ENCODE measurements around the gene ART1. TPM values are rescaled to one million over a fixed set of nuclear protein-coding genes. Genes with fewer than 3 reads are reported as not detected.

Gene ART1
- total RNA-seq, 1 donor from 2014 or later: not detected

GRCh38 chr11:3658252-3658651, 13.3 kb downstream of the ART1 start:
- no peaks in the 10 kb centered on the region for H3K4me1 Mint-ChIP-seq (ENCODE audit: low read depth, unreplicated experiment)
- no peak for FAIRE-seq

DNA sequence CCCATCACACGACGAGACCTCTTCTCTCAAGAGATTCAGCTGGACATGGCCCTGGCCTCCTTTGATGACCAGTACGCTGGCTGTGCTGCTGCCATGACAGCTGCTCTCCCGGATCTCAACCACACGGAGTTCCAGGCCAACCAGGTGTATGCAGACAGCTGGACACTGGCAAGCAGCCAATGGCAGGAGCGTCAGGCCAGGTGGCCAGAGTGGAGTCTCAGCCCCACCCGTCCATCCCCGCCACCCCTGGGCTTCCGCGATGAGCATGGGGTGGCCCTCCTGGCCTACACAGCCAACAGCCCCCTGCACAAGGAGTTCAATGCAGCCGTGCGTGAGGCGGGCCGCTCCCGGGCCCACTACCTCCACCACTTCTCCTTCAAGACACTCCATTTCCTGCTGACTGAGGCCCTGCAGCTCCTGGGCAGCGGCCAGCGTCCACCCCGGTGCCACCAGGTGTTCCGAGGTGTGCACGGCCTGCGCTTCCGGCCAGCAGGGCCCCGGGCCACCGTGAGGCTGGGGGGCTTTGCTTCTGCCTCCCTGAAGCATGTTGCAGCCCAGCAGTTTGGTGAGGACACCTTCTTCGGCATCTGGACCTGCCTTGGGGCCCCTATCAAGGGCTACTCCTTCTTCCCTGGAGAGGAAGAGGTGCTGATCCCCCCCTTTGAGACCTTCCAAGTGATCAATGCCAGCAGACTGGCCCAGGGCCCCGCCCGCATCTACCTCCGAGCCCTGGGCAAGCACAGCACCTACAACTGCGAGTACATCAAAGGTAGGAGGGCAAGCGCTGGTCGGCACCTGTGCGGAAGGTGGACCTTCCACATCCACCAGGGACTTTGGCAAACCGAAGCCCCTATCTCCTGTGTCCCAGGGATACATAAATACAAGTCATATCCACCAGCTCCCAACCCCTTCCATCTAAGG, 14.9 kb downstream of the ART1 start:
- Histone ChIP-seq H3K4me3 (ENCODE audit: insufficient read depth, low read depth, low read length) (no peak overlapping the region), H4K20me1 (ENCODE audit: insufficient read depth, low read length) (no peaks in the 10 kb centered on the region), H3K4me2 (ENCODE audit: low read length) (no peak overlapping the region), H3K27ac (ENCODE audit: low read depth, low read length) (no peak overlapping the region), H3K9me3 (ENCODE audit: insufficient read depth, low read depth, low read length) (no peaks in the 10 kb centered on the region), H2AFZ (ENCODE audit: low read depth, low read length) (no peak overlapping the region), H3K4me1 (ENCODE audit: insufficient read depth, low read length) (no peaks in the 10 kb centered on the region), H3K36me3 (ENCODE audit: insufficient read depth, low read length) (no peaks in the 10 kb centered on the region), H3K9ac (ENCODE audit: low read length) (no peak overlapping the region), H3K27me3 (ENCODE audit: insufficient read depth, low read length) (no peaks in the 10 kb centered on the region), H3K79me2 (ENCODE audit: insufficient read depth, low read length) (no peaks in the 10 kb centered on the region)
- no peak for TF ChIP-seq EZH2 (IDR thresholded peaks at IDR 0.05; ENCODE audit: insufficient read depth, low read length)
- TF ChIP-seq, protein P1, sequence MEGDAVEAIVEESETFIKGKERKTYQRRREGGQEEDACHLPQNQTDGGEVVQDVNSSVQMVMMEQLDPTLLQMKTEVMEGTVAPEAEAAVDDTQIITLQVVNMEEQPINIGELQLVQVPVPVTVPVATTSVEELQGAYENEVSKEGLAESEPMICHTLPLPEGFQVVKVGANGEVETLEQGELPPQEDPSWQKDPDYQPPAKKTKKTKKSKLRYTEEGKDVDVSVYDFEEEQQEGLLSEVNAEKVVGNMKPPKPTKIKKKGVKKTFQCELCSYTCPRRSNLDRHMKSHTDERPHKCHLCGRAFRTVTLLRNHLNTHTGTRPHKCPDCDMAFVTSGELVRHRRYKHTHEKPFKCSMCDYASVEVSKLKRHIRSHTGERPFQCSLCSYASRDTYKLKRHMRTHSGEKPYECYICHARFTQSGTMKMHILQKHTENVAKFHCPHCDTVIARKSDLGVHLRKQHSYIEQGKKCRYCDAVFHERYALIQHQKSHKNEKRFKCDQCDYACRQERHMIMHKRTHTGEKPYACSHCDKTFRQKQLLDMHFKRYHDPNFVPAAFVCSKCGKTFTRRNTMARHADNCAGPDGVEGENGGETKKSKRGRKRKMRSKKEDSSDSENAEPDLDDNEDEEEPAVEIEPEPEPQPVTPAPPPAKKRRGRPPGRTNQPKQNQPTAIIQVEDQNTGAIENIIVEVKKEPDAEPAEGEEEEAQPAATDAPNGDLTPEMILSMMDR (IDR thresholded peaks at IDR 0.05; ENCODE audit: insufficient read depth, low read depth, low read length): no peak
- Mint-ChIP-seq H3K4me1 (ENCODE audit: low read depth, unreplicated experiment) (no peaks in the 10 kb centered on the region), H3K4me3 (ENCODE audit: unreplicated experiment) (no peak overlapping the region), H3K9me3 (ENCODE audit: unreplicated experiment) (peaks cover 10% of the 10 kb centered on the region), H3K36me3 (ENCODE audit: low read depth, unreplicated experiment) (peaks cover 16% of the 10 kb centered on the region), H3K27ac (ENCODE audit: unreplicated experiment) (no peak overlapping the region), H3K27me3 (ENCODE audit: low read depth, unreplicated experiment) (peaks cover 6% of the 10 kb centered on the region)
- DNase-seq (ENCODE audit: low read depth) (no peak), FAIRE-seq (no peak)

More at GRCh38 chr11:3658252-3658651, 13.3 kb downstream of the ART1 start:
- TF ChIP-seq EZH2 (IDR thresholded peaks at IDR 0.05; ENCODE audit: insufficient read depth, low read length): no peak
- TF ChIP-seq, protein P1 (IDR thresholded peaks at IDR 0.05; ENCODE audit: insufficient read depth, low read depth, low read length): no peak
- Histone ChIP-seq H4K20me1 (ENCODE audit: insufficient read depth, low read length) (no peaks in the 10 kb centered on the region), H3K36me3 (ENCODE audit: insufficient read depth, low read length) (no peaks in the 10 kb centered on the region), H3K9ac (ENCODE audit: low read length) (no peak overlapping the region), H3K4me1 (ENCODE audit: insufficient read depth, low read length) (no peaks in the 10 kb centered on the region), H3K27me3 (ENCODE audit: insufficient read depth, low read length) (no peaks in the 10 kb centered on the region), H3K79me2 (ENCODE audit: insufficient read depth, low read length) (no peaks in the 10 kb centered on the region), H2AFZ (ENCODE audit: low read depth, low read length) (no peak overlapping the region), H3K4me2 (ENCODE audit: low read length) (no peak overlapping the region), H3K9me3 (ENCODE audit: insufficient read depth, low read depth, low read length) (no peaks in the 10 kb centered on the region), H3K27ac (ENCODE audit: low read depth, low read length) (no peak overlapping the region), H3K4me3 (ENCODE audit: insufficient read depth, low read depth, low read length) (no peak overlapping the region)
- H3K27ac Mint-ChIP-seq (ENCODE audit: unreplicated experiment): no peak overlapping the region
- H3K9me3 Mint-ChIP-seq (ENCODE audit: unreplicated experiment): peaks cover 10% of the 10 kb centered on the region
- peaks cover 4% of the 10 kb centered on the region for H3K36me3 Mint-ChIP-seq (ENCODE audit: low read depth, unreplicated experiment)
- H3K27me3 Mint-ChIP-seq (ENCODE audit: low read depth, unreplicated experiment): peaks cover 6% of the 10 kb centered on the region
- no peak for DNase-seq (ENCODE audit: low read depth)
- no peak overlapping the region for H3K4me3 Mint-ChIP-seq (ENCODE audit: unreplicated experiment)

- no peaks in the 10 kb centered on the region for H3K79me2 ChIP-seq (ENCODE audit: insufficient read depth, low read length)
- H3K4me2 ChIP-seq (ENCODE audit: low read length): no peak overlapping the region
- H3K9me3 Mint-ChIP-seq (ENCODE audit: unreplicated experiment): peaks cover 12% of the 10 kb centered on the region
- peaks cover 27% of the 10 kb centered on the region for H3K36me3 Mint-ChIP-seq (ENCODE audit: low read depth, unreplicated experiment)
- no peaks in the 10 kb centered on the region for H3K27me3 ChIP-seq (ENCODE audit: insufficient read depth, low read length)
- H4K20me1 ChIP-seq (ENCODE audit: insufficient read depth, low read length): no peaks in the 10 kb centered on the region
- H3K27me3 Mint-ChIP-seq (ENCODE audit: low read depth, unreplicated experiment): peaks cover 6% of the 10 kb centered on the region
- no peak for FAIRE-seq
- no peak overlapping the region for H2AFZ ChIP-seq (ENCODE audit: low read depth, low read length)
- H3K36me3 ChIP-seq (ENCODE audit: insufficient read depth, low read length): no peaks in the 10 kb centered on the region
- H3K9me3 ChIP-seq (ENCODE audit: insufficient read depth, low read depth, low read length): no peaks in the 10 kb centered on the region
- no peak overlapping the region for H3K27ac ChIP-seq (ENCODE audit: low read depth, low read length)
- H3K4me1 ChIP-seq (ENCODE audit: insufficient read depth, low read length): no peaks in the 10 kb centered on the region
- H3K4me3 Mint-ChIP-seq (ENCODE audit: unreplicated experiment): no peak overlapping the region
- no peak overlapping the region for H3K9ac ChIP-seq (ENCODE audit: low read length)
- no peak for DNase-seq (ENCODE audit: low read depth)
- no peak for TF ChIP-seq EZH2 (IDR thresholded peaks at IDR 0.05; ENCODE audit: insufficient read depth, low read length)
- TF ChIP-seq, protein P1 (IDR thresholded peaks at IDR 0.05; ENCODE audit: insufficient read depth, low read depth, low read length): no peak
- H3K4me3 ChIP-seq (ENCODE audit: insufficient read depth, low read depth, low read length): no peak overlapping the region
- no peaks in the 10 kb centered on the region for H3K4me1 Mint-ChIP-seq (ENCODE audit: low read depth, unreplicated experiment)
- H3K27ac Mint-ChIP-seq (ENCODE audit: unreplicated experiment): no peak overlapping the region
These were observed 16.0 kb downstream of the ART1 start for GRCh38 chr11:3660960-3661359.
